Stimulated activated CD4-positive, alpha-beta T cell treated with anti-CD3 and anti-CD28 coated beads, TNF-alpha, amount 100 ng/mL, for 24 hours (primary cell): ENCODE measurements around the gene USP10.
A peak's percentile ranks its signal among the peaks of the same experiment; 100 is the strongest.

Experiments used
- DNase-seq, 3 experiments: peaks; one replicate each; pipeline ENCODE4 v3.0.0-alpha.2; 2020; ENCODE audit warnings: low read depth in 3 of 3

Gene USP10

DNA sequence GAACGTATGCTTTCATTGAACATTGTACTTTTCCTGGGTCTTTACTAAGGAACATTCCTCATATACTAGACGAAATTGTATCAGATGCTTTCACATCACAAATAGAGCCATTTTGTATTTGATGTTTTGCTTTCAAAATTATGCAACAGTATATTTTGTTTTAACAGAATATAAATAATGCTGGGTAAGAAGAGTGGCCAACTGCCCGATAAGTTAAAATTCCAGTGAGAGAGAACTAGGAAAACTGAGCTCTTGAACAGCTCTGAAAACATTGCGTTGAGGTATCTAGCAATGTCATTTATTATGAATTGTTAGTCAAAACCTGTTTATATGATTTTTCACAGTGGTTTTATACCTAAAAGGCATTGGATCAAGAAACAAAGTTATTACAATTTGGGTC, 50.8 kb downstream of the USP10 start:
- no peak for DNase-seq

DNA sequence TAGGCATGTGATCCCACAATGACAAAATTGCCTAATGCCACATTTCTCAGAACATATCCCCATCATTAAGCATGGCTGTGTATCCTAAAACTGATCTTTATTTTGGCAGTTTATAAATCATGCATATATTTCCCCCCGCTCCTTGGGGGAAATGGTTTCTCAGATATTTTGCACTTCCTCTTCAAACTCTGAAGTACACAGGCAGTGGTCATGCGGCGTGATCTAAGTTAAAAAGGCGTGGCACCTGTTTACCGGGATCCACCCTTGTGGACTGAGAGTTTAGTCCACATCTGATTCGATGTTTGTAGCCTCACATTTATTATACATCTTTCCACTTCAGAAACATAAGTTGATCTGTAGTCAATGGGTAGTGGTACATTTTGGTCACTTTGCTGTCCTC, 51.4 kb downstream of the USP10 start:
- no peak for DNase-seq

DNA sequence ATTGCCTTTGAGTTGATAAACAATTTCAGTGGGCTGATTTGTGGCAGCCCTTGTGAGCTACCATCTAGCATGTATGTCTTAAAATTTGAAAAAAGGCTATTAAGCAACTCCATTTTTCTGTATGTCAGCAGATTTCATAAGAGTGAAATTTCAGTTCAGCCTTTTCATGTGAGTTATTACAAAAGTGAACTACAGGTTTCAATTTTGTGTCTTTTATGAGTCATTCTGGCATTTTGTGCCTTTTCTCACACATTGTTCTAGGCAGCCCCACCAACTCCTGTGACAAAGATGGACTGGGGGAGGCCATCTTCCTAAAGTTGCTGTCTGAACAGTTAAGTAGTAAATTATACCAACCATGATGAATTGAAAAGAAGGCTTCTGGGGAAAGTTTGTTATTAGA, 52.1 kb downstream of the USP10 start:
- DNase-seq: peak in 1 of 3 experiments; percentile 24

DNA sequence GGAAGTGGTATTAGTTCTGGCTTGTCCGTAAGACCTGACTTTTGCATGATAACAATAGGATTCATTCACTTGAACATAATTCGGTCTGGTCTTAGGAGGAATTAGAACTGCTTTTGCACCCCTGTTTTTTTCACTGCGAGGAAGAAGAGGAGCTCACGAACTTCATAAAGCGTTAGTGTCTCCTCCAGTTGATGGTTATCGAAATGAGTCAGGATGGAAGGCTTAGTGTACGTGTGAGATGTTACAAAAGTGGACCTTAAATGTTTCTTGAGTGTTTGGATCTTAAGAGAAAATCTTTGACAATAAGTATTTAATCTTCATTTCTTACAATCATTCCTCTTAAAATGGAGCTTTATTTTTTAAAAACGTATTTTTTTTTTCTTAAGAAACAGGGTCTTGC, 52.8 kb downstream of the USP10 start:
- no peak for DNase-seq

DNA sequence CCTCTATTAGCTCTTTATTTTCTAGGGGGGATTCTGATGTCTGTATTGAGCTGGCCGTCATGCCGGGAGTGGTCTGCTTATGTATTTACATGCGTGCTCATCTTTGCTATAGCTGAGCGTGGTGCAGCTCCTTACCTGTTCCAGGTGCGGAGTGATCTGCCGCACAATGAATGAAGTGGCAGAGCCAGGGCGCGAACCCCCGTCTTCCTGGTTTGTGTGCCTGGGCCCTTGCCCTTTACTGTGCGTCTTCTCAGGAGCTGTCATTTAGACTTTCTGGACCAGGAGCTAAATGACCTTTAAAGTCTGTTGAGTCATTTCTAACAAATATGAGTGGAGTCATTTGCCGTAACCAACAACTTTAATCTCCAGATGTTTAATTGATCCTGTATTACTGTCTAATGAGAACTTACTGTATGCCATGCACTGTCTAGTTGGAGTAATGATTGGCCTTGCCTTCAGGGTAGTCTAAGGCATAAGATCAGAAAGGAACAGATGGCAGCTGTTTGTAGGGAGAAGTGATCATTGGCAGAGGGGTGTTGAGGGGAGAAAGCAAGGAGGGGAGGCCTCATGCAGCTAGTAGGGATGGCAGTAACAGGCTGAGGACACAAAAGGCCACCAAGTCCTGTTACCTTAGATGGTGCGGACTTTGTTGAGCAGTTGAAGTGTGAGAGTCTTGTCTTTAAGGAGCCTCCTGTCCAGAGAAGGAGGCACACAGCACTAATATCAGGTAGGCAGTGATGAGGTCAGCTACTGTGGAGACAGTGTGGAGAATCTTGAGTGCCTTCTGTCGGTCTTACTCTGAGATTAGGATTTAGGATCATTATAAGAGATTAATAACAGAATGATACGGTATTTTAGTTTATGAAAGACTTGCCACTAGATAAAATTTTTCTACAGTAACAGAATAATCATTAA, 53.9 kb downstream of the USP10 start:
- no peak for DNase-seq

DNA sequence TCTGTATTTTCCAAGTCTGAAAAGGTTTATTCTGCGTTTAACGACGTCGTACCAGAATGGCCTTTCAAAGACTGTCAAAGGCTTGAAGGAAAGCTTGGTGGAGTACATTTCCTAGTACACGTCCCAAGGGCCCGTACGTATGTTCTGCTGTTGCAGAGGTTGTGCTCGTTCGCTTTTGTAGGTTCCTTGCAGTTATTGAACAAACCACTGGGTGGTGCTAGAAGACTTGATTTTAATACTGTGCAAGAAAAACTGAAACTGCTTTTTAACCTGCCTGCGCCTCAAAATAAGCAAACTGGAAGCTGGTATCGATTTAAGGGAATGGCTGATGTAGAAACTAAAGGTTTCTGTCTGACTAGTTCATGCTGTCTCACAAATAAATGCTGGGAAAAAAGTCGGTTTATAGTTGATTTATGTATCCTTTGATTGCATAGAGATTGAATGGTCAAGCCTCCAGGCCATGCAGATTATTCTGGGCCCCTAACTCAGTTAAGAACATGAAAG, 54.6 kb downstream of the USP10 start:
- peak; percentile 35 to 75 (median 51) for DNase-seq

DNA sequence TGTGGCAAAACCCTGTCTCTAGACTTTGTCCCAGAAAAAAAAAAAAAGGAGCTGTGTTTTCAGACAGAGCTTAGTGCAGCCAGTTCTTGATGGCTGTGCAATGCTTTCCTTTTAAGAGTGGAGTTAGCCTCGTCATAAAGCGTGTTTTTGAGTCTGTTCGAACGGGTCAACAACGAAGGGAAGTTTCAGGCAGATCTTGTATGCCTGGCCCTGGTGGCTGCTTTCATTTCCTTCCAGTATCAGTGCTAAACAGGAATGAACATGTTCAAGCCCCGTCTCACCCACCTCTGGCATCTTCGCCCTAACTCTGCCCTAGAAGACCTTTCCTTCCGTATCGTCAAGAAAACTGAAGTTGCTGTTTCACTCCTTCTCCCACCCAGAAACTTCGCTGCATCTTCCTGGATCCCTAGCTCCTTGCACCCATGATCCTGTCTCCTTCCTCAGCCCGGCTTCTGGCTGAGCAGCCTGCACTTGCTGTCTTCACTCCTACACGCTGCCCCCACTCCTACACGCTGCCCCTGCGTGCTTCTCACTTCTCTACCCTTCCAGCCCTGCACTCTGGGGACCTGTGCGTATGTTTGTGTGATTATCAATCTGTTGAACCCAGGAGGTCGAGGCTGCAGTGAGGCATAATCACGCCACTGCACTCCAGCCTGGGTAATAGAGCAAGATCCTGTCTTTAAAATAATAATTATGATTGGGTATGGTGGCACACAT, 55.3 kb downstream of the USP10 start:
- DNase-seq: no peak

DNA sequence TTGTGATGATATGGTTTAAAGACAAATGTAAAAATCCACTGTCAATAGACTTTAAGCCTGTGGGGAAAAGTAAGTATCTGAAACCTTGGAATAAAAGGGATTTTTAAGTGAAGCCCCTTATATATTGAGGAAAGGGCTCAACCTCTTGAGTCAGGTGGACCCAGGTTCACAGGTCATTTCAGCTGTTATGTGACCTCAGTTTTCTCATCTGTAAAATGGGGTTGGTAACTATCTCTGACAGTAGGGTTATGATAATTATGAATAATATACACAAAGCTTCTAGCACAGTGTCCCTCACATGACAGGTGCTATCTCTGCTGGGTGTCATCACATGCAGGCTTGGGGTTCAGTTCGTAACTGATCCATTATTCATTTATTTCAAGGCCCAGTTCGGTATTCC, 57.0 kb downstream of the USP10 start:
- no peak for DNase-seq

DNA sequence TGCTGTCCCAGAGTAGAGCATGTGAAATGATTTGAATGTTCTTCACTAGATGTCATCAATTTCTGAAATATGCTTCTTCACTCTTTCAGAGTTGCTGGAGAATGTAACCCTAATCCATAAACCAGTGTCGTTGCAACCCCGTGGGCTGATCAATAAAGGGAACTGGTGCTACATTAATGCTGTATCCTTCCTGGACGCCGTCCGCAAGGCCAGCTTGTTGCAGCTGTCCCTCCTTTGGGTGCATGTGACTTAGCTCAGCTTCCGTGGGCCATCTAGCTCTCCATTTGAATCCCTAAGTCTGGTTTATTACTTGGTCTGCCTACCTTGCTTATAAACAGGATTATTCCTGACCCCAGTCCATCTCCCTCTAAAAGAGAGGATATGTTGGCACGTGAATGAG, 58.8 kb downstream of the USP10 start:
- DNase-seq: no peak

DNA sequence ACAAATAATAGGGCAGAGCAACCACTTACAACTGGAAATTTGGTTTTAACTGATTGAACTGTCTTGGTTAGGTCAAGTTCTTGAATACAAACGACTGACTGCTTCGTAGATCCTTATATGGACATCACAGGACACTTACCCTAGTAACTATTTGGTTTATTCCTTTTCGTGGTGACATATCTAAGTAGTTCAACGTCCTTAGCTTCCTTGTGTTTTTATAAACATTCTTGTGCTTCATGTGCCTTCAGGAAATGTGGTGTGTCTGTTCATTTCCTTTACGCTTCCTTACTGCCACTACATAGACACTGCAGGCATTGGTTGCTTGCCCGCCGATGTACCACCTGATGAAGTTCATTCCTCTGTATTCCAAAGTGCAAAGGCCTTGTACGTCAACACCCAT, 59.3 kb downstream of the USP10 start:
- no peak for DNase-seq

DNA sequence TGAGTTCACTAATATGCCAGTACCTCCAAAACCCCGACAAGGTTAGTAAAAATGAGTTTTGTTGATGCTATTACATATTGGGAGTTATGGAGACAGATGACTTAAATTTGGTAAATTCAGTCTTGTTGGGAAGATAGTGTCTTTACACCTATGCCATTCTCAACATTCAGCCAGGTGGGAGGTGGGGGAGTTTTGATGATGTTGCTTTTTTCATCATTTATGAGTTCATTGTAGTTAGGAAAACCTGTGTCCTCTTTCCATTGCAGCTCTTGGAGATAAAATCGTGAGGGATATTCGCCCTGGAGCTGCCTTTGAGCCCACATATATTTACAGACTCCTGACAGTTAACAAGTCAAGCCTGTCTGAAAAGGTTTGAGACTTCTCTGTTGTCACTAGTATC, 60.1 kb downstream of the USP10 start:
- no peak for DNase-seq

DNA sequence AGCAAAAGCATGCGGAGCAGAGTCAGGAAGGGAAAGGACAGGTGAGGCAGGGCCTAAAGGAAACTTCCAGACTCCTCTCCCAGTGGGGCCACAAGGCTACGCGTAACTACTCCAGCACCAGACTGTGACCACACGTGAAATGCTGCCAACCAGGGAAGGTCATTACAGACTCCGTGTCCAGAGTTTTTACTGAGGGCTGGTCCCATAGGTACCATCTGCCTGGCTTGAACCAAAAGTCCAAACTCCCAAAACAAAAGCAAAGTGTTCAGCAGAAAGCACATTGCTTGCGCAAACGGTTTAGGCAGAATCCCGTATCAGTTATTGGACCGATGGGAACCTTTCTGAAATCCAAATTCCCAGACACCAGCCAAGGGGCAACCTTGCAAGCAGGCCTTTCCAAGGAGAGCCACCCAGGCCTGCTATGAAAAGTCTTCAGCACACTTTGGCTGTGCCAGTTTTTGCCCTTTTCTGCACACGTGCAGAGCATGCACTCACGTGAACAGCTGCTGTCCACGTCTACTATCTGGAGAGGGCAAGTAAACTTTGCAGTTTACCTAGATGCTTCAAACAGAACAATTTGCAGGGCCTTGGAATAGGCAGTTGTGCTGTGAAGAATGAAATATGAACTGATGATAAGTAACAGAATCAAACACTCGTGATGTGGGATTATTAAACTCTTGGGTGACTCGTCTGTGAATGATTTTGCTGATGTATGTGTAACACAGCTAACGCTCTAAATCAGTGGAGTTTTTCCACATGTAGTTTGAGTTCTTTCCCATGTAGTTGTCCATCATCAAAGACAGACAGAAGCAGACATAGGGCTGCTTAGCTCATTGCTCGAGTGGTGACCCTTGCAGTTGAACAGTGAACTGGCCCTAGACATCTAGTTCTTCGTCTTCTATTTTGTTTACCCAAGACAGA, 61.9 kb downstream of the USP10 start:
- no peak for DNase-seq

DNA sequence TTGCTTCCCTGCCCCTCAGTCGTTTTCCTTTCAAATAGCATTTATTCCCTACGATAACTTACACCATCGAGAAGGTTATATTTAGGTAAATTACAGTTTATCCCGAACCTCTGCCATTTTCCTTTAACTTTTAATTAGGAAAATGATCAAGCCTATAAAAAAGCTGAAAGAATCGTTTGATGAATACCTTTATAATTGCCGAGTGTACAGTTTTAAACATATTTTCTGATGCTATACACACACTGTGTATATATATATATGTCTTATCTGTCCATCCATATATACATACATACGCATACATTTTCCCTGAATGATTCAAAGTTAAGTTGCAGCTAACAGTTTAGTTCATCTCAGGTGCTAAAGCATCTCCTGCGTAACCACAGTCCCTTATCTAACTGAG, 63.4 kb downstream of the USP10 start:
- no peak for DNase-seq

DNA sequence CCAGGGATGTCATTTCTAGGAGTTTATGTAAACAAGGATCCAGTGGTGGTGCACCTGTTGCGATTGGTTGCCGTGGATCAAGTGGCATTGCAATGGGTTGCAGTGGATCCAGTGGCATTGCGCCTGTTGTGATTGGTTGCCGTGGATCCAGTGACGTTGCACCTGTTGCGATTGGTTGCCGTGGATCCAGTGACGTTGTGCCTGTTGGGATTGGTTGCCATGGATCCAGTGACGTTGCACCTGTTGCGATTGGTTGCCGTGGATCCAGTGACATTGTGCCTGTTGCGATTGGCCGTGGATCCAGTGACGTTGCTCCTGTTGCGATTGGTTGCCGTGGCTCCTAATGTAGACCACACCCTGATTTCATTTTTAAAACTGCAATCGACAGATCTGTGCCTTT, 63.8 kb downstream of the USP10 start:
- DNase-seq: no peak

DNA sequence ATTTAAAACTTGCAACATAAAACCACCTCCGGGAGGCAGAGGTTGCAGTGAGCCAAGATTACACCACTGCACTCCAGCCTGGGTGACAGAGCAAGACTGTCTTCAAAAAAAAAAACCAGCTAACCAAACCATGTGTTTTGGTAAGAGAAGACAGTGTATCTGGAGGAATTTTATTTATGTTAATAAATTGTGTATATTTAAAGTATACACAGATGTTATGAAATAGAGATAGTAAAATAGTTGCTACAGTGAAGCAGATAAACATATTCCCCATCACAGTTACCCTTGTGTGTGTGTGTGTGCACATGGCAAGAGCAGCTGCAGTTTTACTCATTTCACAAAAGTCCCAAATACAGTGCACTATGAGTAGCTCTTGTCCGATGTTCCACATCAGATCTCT, 65.2 kb downstream of the USP10 start:
- DNase-seq: no peak

DNA sequence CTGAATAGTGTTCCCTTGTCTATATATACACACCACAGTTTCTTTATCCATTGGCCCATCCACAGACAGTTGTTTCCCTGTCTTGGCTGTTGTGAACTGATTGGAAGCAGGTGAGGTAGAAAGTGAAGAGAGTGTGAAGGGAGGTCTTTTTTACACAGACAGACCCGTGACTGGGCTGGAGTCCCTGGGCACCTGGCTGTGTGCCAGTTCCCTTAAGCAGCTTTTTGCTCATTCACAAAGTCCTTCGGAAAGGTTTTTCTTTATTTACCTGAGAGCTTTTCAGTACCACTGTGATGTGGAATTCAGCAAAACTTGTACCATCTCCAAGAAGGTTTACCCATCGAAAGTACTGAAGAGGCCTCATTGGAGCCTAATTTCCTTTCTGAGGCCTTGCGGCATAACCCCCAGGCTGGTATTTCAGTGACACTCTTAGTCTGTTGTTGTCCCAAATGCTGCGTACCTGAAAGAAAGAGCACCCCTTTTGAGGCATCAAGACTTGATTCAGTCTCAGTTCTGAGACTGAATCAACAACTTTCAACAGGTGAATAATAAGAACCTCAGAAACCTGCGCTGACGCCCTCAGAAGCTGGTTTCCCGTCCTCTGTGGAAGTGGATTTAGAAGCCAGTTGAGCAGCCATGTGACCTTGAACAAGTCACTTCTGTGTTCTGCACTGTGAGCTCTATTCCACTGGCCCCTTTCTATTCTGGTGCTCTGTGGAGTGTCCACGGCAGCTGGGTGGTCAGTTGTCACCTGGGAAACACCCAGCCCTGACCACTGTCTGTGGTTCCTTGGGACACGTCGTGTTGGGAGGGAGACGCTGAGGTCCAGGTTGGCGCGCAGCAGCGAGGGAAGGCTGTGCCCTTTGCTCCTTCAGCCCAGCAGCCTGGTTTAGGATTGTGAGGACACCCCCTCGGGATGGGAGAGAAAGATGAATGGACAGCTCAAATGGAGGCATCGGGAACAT, 66.1 kb downstream of the USP10 start:
- DNase-seq: peak in 1 of 3 experiments; percentile 22

DNA sequence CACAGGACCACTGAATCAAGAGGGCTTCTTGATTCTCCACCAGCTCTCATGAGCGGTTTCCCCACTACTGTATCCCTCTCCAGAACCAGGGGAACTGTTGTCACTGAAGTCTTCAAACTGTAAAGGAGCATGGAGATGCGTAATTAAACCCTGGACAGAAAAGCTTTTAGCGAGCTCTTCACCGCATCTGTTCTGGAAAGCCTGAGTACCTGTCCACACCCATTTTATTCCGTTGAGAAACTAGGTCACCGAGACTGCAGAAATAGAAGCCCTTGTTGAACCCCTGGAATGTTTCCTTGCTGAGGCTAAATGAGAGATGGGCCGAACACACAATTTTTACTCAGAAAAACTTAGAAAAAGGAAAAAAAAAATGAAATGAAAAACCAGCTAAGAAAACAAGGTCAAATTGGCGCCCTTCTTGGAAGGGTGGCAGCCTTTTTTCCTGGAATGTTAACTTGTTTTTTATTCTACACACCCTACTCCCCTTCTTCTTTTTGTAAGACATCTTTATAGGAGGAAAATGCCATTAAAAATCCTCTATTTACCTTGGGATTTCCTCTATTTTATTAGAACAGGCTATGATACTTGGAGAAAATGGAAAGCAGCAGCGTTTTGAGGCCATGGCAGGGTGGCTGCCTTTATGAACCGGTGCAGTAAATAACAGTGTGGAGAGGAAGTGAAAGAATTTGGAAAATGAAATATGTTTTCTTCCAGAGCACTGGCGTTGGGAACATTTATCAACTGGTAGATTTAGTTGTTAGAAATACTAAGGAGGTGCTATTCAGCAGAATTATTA, 67.4 kb downstream of the USP10 start:
- no peak for DNase-seq

DNA sequence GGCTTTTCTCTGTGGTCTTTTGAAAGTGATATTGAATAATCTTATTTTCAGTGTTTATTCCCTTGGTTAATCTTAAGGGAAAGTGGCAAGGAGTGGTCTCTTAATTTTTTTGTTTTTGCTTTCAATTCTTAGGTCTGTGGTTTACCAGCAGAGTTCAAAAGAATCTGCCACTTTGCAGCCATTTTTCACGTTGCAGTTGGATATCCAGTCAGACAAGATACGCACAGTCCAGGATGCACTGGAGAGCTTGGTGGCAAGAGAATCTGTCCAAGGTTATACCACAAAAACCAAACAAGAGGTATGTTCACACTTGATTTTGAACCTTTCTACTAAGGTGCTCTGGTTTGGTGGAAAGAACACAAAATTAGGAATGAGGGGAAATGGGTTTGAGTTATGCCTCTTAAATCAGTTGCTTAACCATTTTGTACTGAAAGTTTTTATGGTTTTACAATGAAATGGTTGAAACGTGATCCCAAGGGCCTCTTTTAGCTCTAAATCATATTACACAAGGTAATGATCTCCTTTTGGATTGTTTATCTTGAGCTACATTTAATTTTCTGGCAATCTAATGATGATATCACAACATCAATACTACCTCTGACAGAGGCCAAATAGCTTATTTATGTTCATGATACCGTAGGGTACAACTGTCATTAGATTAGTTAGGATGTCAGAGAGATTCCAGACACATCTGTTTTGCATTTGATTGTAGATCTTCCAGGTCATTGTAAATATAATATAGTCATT, 68.4 kb downstream of the USP10 start:
- DNase-seq: no peak

DNA sequence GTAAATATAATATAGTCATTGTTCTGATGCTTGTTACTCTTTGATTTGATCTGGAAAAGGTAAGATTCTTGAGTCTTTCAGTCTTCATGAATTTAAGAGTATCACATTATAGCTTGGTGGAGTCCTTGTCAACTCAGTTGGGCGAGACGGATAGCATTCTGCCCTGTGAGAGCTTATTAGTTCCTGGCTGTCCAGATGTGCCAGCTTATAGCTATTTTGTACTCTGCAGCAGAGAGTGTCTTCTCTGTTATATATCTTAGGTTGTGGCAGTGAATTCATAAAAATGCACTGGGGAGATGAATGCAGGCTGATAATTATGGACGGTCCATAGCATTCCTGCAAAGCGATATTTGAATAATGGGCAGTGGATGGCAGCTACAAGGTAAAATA, 69.0 kb downstream of the USP10 start:
- no peak for DNase-seq
